ENCODE data around the gene TMEM117.

The TMEM117 gene

DNA sequence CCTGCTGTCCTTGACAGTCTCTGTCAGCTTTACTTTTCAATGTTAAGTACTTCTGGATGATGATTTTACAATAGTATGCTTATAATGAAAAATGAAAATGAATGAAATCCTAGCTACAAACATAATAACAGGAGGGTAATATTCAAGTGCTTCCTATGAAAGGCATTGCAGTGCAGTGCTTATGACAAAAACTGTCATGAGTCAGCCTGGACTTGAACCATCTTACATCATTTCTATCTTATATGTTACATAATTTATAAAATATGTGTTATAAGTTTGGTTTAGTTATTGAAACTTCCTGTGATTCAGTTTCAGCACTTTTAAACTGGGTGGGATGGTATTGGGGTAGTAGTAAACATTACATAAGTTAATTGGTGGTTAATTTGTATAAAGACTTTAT, 451.7 kb downstream of the TMEM117 start:
- H3K27ac ChIP-seq (replicated peaks; ENCODE audit: low read length), result no peak overlapping the region
- H3K79me1 ChIP-seq (ENCODE audit: low read depth, low read length), result no peaks in the 10 kb centered on the region
- H3K14ac ChIP-seq (ENCODE audit: low read length), result no peak overlapping the region
- H3K4me2 ChIP-seq (ENCODE audit: insufficient read depth, low read length, poor library complexity, severe bottlenecking), result no peak overlapping the region
- H3K9me3 ChIP-seq (replicated peaks in 1 of 2; ENCODE audit: control insufficient read depth in 2 of 2, insufficient read depth in 1 of 2, low read depth in 1 of 2, low read length in 2 of 2), result peaks cover 0 to 7% of the 10 kb centered on the region in 2 donors
- no peak overlapping the region for H4K8ac ChIP-seq (ENCODE audit: low read depth, low read length)
- H2BK120ac ChIP-seq (ENCODE audit: low read depth, low read length), result no peak overlapping the region
- H3K23ac ChIP-seq (ENCODE audit: low read depth, low read length, poor library complexity), result no peak overlapping the region
- no peak overlapping the region for H2BK12ac ChIP-seq (ENCODE audit: low read length)
- no peak overlapping the region for H2AFZ ChIP-seq (ENCODE audit: low read length)
- H2BK5ac ChIP-seq (ENCODE audit: low read length), result no peak overlapping the region
- no peaks in the 10 kb centered on the region for H3K27me3 ChIP-seq (ENCODE audit: control insufficient read depth in 3 of 3, insufficient read depth in 3 of 3, low read depth in 1 of 3, low read length in 3 of 3)
- H3K4me1 ChIP-seq (ENCODE audit: control insufficient read depth in 2 of 2, insufficient read depth in 1 of 2, low read depth in 1 of 2, low read length in 2 of 2), result peaks cover 0 to 4% of the 10 kb centered on the region in 2 donors
- no peaks in the 10 kb centered on the region for H3K36me3 ChIP-seq (replicated peaks in 1 of 2; ENCODE audit: control insufficient read depth in 2 of 2, insufficient read depth in 2 of 2, low read length in 2 of 2)
- no peak overlapping the region for H3K4ac ChIP-seq (ENCODE audit: low read length)
- no peak for DNase-seq (ENCODE audit: low spot score)
- H3K18ac ChIP-seq (ENCODE audit: low read length), result no peak overlapping the region
- no peak overlapping the region for H3K4me3 ChIP-seq (ENCODE audit: low read length in 2 of 2)
- no peak overlapping the region for H4K91ac ChIP-seq (ENCODE audit: low read depth, low read length, poor library complexity)
- H2AK5ac ChIP-seq (ENCODE audit: low read depth, low read length), result no peak overlapping the region
- H2BK15ac ChIP-seq (ENCODE audit: low read length), result no peak overlapping the region
- no peak overlapping the region for H3K9ac ChIP-seq (ENCODE audit: low read depth, low read length, poor library complexity)

DNA sequence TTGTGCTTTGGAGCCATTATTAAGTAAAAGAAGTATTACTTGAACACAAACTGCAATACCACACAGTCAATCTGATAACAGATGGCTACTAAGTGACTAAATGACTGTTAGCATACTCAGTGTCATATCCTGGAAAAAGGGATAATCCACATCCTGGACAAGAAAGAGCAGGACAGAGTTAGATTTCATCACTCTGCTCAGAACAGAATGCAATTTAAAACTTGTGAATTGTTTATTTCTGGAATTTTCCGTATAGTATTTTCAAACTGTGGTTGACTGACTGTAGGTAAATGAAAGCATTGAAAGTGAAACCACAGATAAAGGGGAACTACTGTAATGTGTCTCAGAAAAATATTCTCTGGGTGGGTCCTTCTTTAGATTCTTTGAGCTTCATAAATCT, 458.8 kb downstream of the TMEM117 start:
- Histone ChIP-seq H2BK120ac (ENCODE audit: low read depth, low read length) (no peak overlapping the region), H2BK12ac (ENCODE audit: low read length) (no peak overlapping the region), H3K9ac (ENCODE audit: low read depth, low read length, poor library complexity) (no peak overlapping the region), H3K4me3 (ENCODE audit: low read length in 2 of 2) (no peak overlapping the region), H2AFZ (ENCODE audit: low read length) (no peak overlapping the region), H3K4me1 (ENCODE audit: control insufficient read depth in 2 of 2, insufficient read depth in 1 of 2, low read depth in 1 of 2, low read length in 2 of 2) (no peaks in the 10 kb centered on the region), H3K27ac (replicated peaks; ENCODE audit: low read length) (no peak overlapping the region), H2AK5ac (ENCODE audit: low read depth, low read length) (no peak overlapping the region), H3K27me3 (ENCODE audit: control insufficient read depth in 3 of 3, insufficient read depth in 3 of 3, low read depth in 1 of 3, low read length in 3 of 3) (no peaks in the 10 kb centered on the region), H2BK15ac (ENCODE audit: low read length) (no peak overlapping the region), H3K36me3 (replicated peaks in 1 of 2; ENCODE audit: control insufficient read depth in 2 of 2, insufficient read depth in 2 of 2, low read length in 2 of 2) (no peaks in the 10 kb centered on the region), H3K14ac (ENCODE audit: low read length) (no peak overlapping the region), H3K23ac (ENCODE audit: low read depth, low read length, poor library complexity) (no peak overlapping the region), H3K18ac (ENCODE audit: low read length) (no peak overlapping the region), H3K79me1 (ENCODE audit: low read depth, low read length) (no peaks in the 10 kb centered on the region), H2BK5ac (ENCODE audit: low read length) (no peak overlapping the region), H4K91ac (ENCODE audit: low read depth, low read length, poor library complexity) (no peak overlapping the region), H3K9me3 (replicated peaks in 1 of 2; ENCODE audit: control insufficient read depth in 2 of 2, insufficient read depth in 1 of 2, low read depth in 1 of 2, low read length in 2 of 2) (peaks cover 3 to 7% of the 10 kb centered on the region in 2 donors), H3K4me2 (ENCODE audit: insufficient read depth, low read length, poor library complexity, severe bottlenecking) (no peak overlapping the region), H3K4ac (ENCODE audit: low read length) (no peak overlapping the region), H4K8ac (ENCODE audit: low read depth, low read length) (no peak overlapping the region)
- no CpG with 5 or more reads among the region's 1 CpG for WGBS, 2 donors (ENCODE audit: extremely low coverage in 2 of 2, insufficient read length in 2 of 2, insufficient replicate concordance in 1 of 2)
- DNase-seq (ENCODE audit: low spot score), result no peak

DNA sequence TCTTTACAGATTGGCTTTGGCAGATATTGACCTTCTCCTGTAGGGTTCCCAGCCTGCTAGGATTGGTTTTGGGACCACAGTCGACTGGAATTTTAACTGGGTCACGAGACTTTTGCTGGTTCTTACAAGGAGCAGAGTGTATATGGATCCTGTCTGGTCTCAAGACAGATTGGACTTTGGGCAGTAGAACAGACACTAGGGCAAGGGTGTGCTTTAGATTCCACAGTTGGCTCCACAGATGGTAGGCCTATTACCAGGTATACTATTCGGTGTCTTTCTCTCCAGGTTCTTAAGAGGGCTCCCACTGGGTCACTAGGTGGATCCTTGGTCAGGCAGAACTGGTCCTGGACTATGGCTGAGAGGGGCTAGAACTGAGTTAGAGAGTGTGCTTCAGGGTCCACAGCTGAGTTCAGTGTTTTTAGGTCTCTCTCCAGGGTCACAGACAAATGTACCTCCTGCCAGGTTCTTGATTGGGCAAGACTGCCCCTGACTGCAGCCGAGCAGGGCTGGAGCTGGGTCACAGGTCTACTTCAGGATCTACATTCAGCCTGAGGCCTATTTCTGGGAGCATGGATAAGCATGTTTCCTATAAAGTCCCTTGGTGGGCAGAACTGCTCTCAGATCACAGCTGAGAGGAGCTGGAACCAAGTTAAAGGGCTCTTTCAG, 460.2 kb downstream of the TMEM117 start:
- no peak overlapping the region for H3K18ac ChIP-seq (ENCODE audit: low read length)
- no peak overlapping the region for H2BK15ac ChIP-seq (ENCODE audit: low read length)
- no peaks in the 10 kb centered on the region for H3K4me1 ChIP-seq (ENCODE audit: control insufficient read depth in 2 of 2, insufficient read depth in 1 of 2, low read depth in 1 of 2, low read length in 2 of 2)
- H3K4me2 ChIP-seq (ENCODE audit: insufficient read depth, low read length, poor library complexity, severe bottlenecking), result no peak overlapping the region
- H2AFZ ChIP-seq (ENCODE audit: low read length), result no peak overlapping the region
- no peak overlapping the region for H4K91ac ChIP-seq (ENCODE audit: low read depth, low read length, poor library complexity)
- no peak overlapping the region for H3K4me3 ChIP-seq (ENCODE audit: low read length in 2 of 2)
- no peak for DNase-seq (ENCODE audit: low spot score)
- no peak overlapping the region for H3K27ac ChIP-seq (replicated peaks; ENCODE audit: low read length)
- H3K23ac ChIP-seq (ENCODE audit: low read depth, low read length, poor library complexity), result no peak overlapping the region
- H2BK120ac ChIP-seq (ENCODE audit: low read depth, low read length), result no peak overlapping the region
- H3K36me3 ChIP-seq (replicated peaks in 1 of 2; ENCODE audit: control insufficient read depth in 2 of 2, insufficient read depth in 2 of 2, low read length in 2 of 2), result no peaks in the 10 kb centered on the region
- H3K79me1 ChIP-seq (ENCODE audit: low read depth, low read length), result no peaks in the 10 kb centered on the region
- no peak overlapping the region for H3K4ac ChIP-seq (ENCODE audit: low read length)
- H4K8ac ChIP-seq (ENCODE audit: low read depth, low read length), result no peak overlapping the region
- no peak overlapping the region for H2BK12ac ChIP-seq (ENCODE audit: low read length)
- H3K9me3 ChIP-seq (replicated peaks in 1 of 2; ENCODE audit: control insufficient read depth in 2 of 2, insufficient read depth in 1 of 2, low read depth in 1 of 2, low read length in 2 of 2), result peaks cover 2 to 3% of the 10 kb centered on the region in 2 donors
- H3K14ac ChIP-seq (ENCODE audit: low read length), result no peak overlapping the region
- no peaks in the 10 kb centered on the region for H3K27me3 ChIP-seq (ENCODE audit: control insufficient read depth in 3 of 3, insufficient read depth in 3 of 3, low read depth in 1 of 3, low read length in 3 of 3)
- no peak overlapping the region for H3K9ac ChIP-seq (ENCODE audit: low read depth, low read length, poor library complexity)
- no peak overlapping the region for H2AK5ac ChIP-seq (ENCODE audit: low read depth, low read length)
- H2BK5ac ChIP-seq (ENCODE audit: low read length), result no peak overlapping the region
- no CpG with 5 or more reads among the region's 4 CpGs for WGBS, 2 donors (ENCODE audit: extremely low coverage in 2 of 2, insufficient read length in 2 of 2, insufficient replicate concordance in 1 of 2)

DNA sequence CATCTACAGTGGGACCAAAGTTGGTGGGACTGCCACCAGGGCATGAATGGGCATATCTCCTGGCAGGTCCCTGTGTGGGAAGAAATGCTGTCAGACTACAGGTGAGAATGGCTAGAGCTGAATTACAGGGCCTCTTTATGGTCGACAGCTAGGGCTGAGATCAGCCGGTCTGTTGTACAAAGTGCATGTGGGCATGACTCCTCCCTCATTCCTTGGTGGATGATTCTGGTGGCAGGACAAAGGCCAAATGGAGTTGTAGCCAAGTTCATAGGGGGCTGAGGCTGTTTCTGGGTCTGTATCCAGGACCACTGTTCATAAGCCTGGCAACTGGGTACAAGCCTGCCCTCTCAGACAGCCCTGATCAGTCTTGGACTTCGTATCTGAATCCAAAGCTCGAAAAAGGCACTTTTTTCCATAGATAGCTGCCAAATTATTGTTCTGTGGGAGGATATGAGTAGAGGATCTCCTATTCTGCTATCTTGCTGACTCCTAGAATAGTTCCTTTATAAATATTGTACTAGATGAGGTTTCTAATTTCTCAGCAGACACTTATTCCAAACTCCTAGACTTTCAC, 460.8 kb downstream of the TMEM117 start:
- no peak overlapping the region for H2AFZ ChIP-seq (ENCODE audit: low read length)
- no peaks in the 10 kb centered on the region for H3K36me3 ChIP-seq (replicated peaks in 1 of 2; ENCODE audit: control insufficient read depth in 2 of 2, insufficient read depth in 2 of 2, low read length in 2 of 2)
- peak overlapping the region; percentile 3 for H2AK5ac ChIP-seq (ENCODE audit: low read depth, low read length)
- no peak overlapping the region for H3K23ac ChIP-seq (ENCODE audit: low read depth, low read length, poor library complexity)
- H2BK12ac ChIP-seq (ENCODE audit: low read length), result no peak overlapping the region
- H3K4ac ChIP-seq (ENCODE audit: low read length), result no peak overlapping the region
- no peaks in the 10 kb centered on the region for H3K79me1 ChIP-seq (ENCODE audit: low read depth, low read length)
- no peak overlapping the region for H3K4me3 ChIP-seq (ENCODE audit: low read length in 2 of 2)
- H3K4me1 ChIP-seq (ENCODE audit: control insufficient read depth in 2 of 2, insufficient read depth in 1 of 2, low read depth in 1 of 2, low read length in 2 of 2), result no peaks in the 10 kb centered on the region
- H4K8ac ChIP-seq (ENCODE audit: low read depth, low read length), result no peak overlapping the region
- no peak overlapping the region for H3K4me2 ChIP-seq (ENCODE audit: insufficient read depth, low read length, poor library complexity, severe bottlenecking)
- H3K27ac ChIP-seq (replicated peaks; ENCODE audit: low read length), result no peak overlapping the region
- H3K9ac ChIP-seq (ENCODE audit: low read depth, low read length, poor library complexity), result no peak overlapping the region
- no peak overlapping the region for H2BK5ac ChIP-seq (ENCODE audit: low read length)
- H4K91ac ChIP-seq (ENCODE audit: low read depth, low read length, poor library complexity), result no peak overlapping the region
- H3K18ac ChIP-seq (ENCODE audit: low read length), result no peak overlapping the region
- H2BK120ac ChIP-seq (ENCODE audit: low read depth, low read length), result no peak overlapping the region
- H2BK15ac ChIP-seq (ENCODE audit: low read length), result no peak overlapping the region
- H3K9me3 ChIP-seq (replicated peaks in 1 of 2; ENCODE audit: control insufficient read depth in 2 of 2, insufficient read depth in 1 of 2, low read depth in 1 of 2, low read length in 2 of 2), result peaks cover 0 to 3% of the 10 kb centered on the region in 2 donors
- DNase-seq (ENCODE audit: low spot score), result no peak
- no peaks in the 10 kb centered on the region for H3K27me3 ChIP-seq (ENCODE audit: control insufficient read depth in 3 of 3, insufficient read depth in 3 of 3, low read depth in 1 of 3, low read length in 3 of 3)
- no peak overlapping the region for H3K14ac ChIP-seq (ENCODE audit: low read length)
- no CpG with 5 or more reads among the region's 4 CpGs for WGBS, 2 donors (ENCODE audit: extremely low coverage in 2 of 2, insufficient read length in 2 of 2, insufficient replicate concordance in 1 of 2)
